Thoracic aorta (tissue), 2 donors: ENCODE results near the gene ARMC2. TPM values are rescaled to one million over a fixed set of nuclear protein-coding genes. Genes with fewer than 3 reads are reported as not detected.

Experiments
- ATAC-seq: fragments of 150-250 bp; one replicate; pipeline ENCODE4 v1.8.0; 2017; ENCODE audit warnings: low read depth; ENCODE audit not compliant: insufficient number of reproducible peaks, low FRiP score
- DNase-seq: peaks from one replicate; pipeline ENCODE4 v3.0.0-alpha.2; 2020; ENCODE audit warnings: low spot score
- H3K27ac ChIP-seq, 2 donors: fragments of 200-600 bp; sonication (generic); 1 replicate in 1 of 2; 2 replicates in 1 of 2; pipeline ENCODE4 v1.5.1; 2016; ENCODE audit warnings: mild to moderate bottlenecking in 2 of 2, moderate library complexity in 2 of 2
- H3K27me3 ChIP-seq: fragments of 200-600 bp; sonication (generic); replicated peaks from 2 replicates; pipeline ENCODE4 v1.6.0; 2016; ENCODE audit warnings: mild to moderate bottlenecking; ENCODE audit not compliant: insufficient read depth
- H3K36me3 ChIP-seq: fragments of 200-600 bp; sonication (generic); one replicate; pipeline ENCODE4 v1.5.1; 2016
- H3K4me1 ChIP-seq, 2 donors: fragments of 200-600 bp; sonication (generic); 1 replicate in 1 of 2; 2 replicates in 1 of 2; pipeline versions ENCODE4 v1.5.1 to v1.6.0; 2016; ENCODE audit warnings: low read depth in 2 of 2, mild to moderate bottlenecking in 1 of 2; ENCODE audit not compliant: control insufficient read depth in 1 of 2
- H3K4me3 ChIP-seq: fragments of 200-600 bp; sonication (generic); 2 replicates; pipeline ENCODE4 v1.5.1; 2016; ENCODE audit warnings: mild to moderate bottlenecking
- H3K9me3 ChIP-seq: fragments of 200-600 bp; sonication (generic); 2 replicates; pipeline ENCODE4 v1.5.1; 2016
- total RNA-seq, 2 donors: library from RNA; depleted of rRNA; stranded (reverse); fragments of >200 nt; gene quantifications; one replicate each; pipeline versions ENCODE4 v1.1.0 to v1.2.3, GENCODE V29; 2016
- TF ChIP-seq, protein P1 (sequence below): fragments of 200-600 bp; sonication (generic); IDR thresholded peaks from one replicate; pipeline ENCODE4 v1.5.1; 2019; ENCODE audit warnings: antibody characterized with exemption

The ARMC2 gene
- total RNA-seq, 2 donors from 2014 or later: 11.5 to 22.5 TPM

DNA sequence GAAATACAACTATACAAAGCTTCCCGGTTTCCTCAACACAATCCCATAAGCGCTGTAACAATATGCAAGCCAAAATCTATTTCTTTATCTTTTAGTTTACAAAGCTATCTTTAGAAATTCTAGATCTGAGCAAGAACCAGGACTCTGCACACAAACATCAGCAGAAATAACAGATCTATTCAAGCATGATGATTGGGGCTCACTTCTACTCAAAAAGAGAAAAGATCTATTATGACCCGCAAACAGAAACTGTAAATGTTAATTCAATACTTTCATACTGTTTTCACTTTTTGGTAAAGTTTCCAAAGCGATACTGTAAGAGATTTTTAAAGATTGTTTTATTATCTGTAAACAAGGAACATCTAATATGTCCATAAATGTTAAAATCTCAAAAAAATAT lies 159.8 kb downstream of the ARMC2 start:
- DNase-seq: no peak
- Histone ChIP-seq H3K27me3 (no peaks in the 10 kb centered on the region), H3K36me3 (no peaks in the 10 kb centered on the region), H3K4me1 (peaks cover 19 to 23% of the 10 kb centered on the region in 2 donors), H3K9me3 (no peaks in the 10 kb centered on the region), H3K27ac (peak overlapping the region in 1 of 2 donors; percentile 88), H3K4me3 (peak overlapping the region; percentile 93)
- TF ChIP-seq, protein P1, sequence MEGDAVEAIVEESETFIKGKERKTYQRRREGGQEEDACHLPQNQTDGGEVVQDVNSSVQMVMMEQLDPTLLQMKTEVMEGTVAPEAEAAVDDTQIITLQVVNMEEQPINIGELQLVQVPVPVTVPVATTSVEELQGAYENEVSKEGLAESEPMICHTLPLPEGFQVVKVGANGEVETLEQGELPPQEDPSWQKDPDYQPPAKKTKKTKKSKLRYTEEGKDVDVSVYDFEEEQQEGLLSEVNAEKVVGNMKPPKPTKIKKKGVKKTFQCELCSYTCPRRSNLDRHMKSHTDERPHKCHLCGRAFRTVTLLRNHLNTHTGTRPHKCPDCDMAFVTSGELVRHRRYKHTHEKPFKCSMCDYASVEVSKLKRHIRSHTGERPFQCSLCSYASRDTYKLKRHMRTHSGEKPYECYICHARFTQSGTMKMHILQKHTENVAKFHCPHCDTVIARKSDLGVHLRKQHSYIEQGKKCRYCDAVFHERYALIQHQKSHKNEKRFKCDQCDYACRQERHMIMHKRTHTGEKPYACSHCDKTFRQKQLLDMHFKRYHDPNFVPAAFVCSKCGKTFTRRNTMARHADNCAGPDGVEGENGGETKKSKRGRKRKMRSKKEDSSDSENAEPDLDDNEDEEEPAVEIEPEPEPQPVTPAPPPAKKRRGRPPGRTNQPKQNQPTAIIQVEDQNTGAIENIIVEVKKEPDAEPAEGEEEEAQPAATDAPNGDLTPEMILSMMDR: no peak
- ATAC-seq: no peak

DNA sequence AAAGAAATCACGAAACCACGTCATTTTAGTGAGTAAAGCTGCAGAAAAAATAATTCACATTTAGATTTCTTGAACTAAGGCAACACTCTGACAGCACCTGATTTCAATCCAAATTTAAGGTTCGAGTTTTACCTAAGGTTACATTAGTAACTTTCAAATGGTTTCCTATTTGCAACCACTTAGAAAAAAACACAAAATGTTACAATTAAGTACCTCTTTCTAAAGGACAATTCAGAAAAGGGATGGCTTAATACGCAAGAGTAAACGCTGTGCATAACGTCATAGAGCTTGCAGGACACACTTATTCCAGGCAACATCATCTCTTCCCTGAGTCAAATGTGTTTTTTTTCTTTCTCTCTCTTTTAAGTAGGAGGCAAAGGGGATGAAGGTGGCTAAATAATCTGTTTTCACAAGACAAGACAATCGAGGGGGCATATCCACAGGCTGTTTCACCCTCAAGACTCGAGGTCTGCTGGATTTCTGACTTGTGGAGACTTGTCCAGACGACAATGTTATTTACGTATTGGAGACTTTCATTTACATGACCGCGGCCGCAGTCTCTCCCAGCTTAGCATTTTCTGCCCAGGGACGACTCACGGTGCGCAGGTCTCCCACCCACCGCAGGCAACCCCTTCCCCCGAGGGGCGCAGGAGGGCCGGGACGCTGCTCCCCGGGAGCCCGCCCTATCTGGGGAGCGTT lies 160.5 kb downstream of the ARMC2 start:
- TF ChIP-seq, protein P1: no peak
- ATAC-seq: no peak
- H3K4me1 ChIP-seq: peaks cover 15 to 25% of the 10 kb centered on the region in 2 donors
- H3K27me3 ChIP-seq: no peaks in the 10 kb centered on the region
- no peak for DNase-seq
- H3K36me3 ChIP-seq: no peaks in the 10 kb centered on the region
- H3K27ac ChIP-seq: peak overlapping the region; percentile 76 to 88
- H3K9me3 ChIP-seq: no peaks in the 10 kb centered on the region
- H3K4me3 ChIP-seq: peak overlapping the region; percentile 93

DNA sequence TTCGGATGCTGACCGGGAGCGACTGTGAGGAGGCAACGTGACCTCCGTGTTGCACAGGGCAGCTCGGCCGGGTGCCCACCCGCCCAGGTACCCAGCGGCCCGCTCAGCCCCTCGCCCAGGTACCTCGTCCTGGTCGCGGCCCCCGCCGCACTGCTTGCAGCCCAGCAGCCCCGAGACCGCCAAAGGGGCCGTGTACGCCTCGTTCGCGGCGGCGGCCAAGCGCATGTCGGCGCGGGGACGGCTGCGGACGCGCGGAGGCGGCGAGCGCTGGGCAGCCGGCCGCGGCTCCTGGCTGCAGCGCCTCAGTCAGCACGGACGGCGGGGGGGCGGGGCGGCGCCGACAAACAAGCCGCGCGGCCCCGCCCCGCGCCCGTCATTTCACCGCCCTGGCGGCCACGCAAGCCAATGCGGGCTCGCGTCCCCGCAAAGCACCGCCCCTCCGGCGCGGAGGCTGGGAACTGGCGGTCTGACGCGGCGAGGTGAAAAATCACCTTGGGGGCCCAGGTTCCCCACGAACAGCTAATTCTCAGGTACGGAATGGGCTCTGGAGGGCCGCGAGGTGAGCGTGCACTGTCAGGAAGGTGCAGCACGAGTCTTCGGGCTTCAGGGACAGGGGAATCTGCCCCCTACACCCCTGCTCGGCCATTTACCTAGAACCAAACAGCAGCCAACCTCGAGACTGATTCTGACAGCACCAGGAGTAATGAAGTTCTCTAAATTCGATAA lies 161.2 kb downstream of the ARMC2 start:
- Histone ChIP-seq H3K4me1 (peaks cover 20 to 32% of the 10 kb centered on the region in 2 donors), H3K27ac (peak overlapping the region; percentile 76 to 88), H3K36me3 (no peaks in the 10 kb centered on the region), H3K9me3 (no peaks in the 10 kb centered on the region), H3K4me3 (peak overlapping the region; percentile 93), H3K27me3 (no peaks in the 10 kb centered on the region)
- peak; percentile 80 for DNase-seq
- peak; percentile 91 for ATAC-seq
- TF ChIP-seq, protein P1: peak; percentile 37

DNA sequence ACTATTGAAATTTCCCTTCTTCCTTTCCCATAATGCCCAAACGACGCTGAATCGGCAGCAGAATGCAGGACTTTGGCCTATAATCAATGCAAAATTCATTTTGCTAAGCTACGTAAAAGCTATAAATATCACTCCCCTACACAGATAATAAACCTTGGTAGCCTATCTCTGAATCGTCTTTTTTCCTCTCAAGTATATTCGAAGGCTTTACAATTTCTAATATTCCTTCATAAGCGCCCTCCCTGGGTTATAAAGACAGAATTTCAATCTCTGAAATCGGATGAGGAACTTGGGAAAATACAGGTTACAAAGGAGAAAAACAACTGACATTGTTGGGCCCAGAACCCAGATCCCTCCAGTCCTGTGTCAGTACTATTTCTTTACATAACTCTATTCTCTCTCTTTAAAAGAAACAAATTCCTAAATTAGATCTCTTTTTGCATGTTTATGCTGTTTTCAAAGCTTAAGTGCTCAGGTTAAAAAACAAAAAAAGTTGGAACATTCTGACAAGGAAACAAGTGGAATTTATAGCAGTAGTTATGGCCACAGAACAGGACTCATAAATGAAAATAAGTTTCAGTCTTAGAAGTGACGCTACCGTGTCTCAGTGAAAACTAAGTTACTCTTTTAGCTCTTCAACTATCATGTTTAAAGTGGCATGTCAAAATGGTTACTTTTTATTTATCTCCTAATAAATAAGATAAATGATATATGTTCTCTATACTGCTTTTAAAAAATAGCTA lies 161.9 kb downstream of the ARMC2 start:
- TF ChIP-seq, protein P1: no peak
- Histone ChIP-seq H3K4me1 (peaks cover 20 to 38% of the 10 kb centered on the region in 2 donors), H3K4me3 (peak overlapping the region; percentile 93), H3K9me3 (no peaks in the 10 kb centered on the region), H3K27me3 (no peaks in the 10 kb centered on the region), H3K27ac (peak overlapping the region; percentile 76 to 88), H3K36me3 (no peaks in the 10 kb centered on the region)
- DNase-seq (no peak), ATAC-seq (no peak)

DNA sequence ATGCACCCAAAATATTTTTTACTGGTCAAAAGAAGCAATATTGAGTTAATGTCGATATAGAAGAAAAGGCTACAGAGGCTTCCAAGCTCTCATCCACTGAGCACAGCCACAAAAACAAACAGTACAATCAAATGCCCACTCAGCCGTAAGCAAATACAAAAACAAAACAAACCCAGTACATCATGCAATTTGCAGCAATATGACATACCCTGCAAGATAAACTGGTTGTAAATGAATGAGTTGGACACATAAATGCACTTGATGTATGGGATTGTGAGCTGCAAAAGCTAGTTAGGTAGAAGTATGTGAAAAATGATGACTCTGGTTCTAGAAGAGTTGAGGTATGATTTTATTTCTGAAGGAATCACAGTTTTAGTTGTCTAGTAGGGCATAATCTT lies 162.5 kb downstream of the ARMC2 start:
- H3K36me3 ChIP-seq: no peaks in the 10 kb centered on the region
- no peaks in the 10 kb centered on the region for H3K27me3 ChIP-seq
- H3K9me3 ChIP-seq: no peaks in the 10 kb centered on the region
- DNase-seq (no peak), ATAC-seq (no peak)
- no peak overlapping the region for H3K4me3 ChIP-seq
- no peak overlapping the region for H3K27ac ChIP-seq
- TF ChIP-seq, protein P1: no peak
- peaks cover 20 to 41% of the 10 kb centered on the region in 2 donors for H3K4me1 ChIP-seq
